Natural killer cell (primary cell): ENCODE data around the gene MRPL34. TPM values are rescaled to one million over a fixed set of nuclear protein-coding genes. Genes with fewer than 3 reads are reported as not detected.

Experiments
- ATAC-seq, 3 donors: fragments of 150-1000 bp in 2 of 3; fragments of 200-7000 bp in 1 of 3; cut with Tn5 transposase; 1 replicate in 1 of 3; 2 replicates in 2 of 3; pipeline ENCODE4 v1.10.0; 2021; ENCODE audit warnings: mild to moderate bottlenecking in 2 of 3, moderate library complexity in 2 of 3
- DNase-seq, 2 donors: peaks; one replicate each; pipeline versions ENCODE4 v3.0.0 to v3.0.0-alpha.2; 2013 to 2021; ENCODE audit warnings: mixed read lengths in 1 of 2
- H3K27ac ChIP-seq: one replicate; pipeline ENCODE4 v1.5.1; 2013; ENCODE audit warnings: mild to moderate bottlenecking, low read length
- H3K27me3 ChIP-seq: one replicate; pipeline ENCODE4 v1.6.1; 2013; ENCODE audit warnings: low read length; ENCODE audit not compliant: control insufficient read depth, insufficient read depth
- H3K36me3 ChIP-seq: one replicate; pipeline ENCODE4 v1.6.1; 2013; ENCODE audit warnings: low read length; ENCODE audit not compliant: control insufficient read depth, insufficient read depth
- H3K4me1 ChIP-seq: one replicate; pipeline ENCODE4 v1.6.1; 2013; ENCODE audit warnings: low read length; ENCODE audit not compliant: control insufficient read depth, insufficient read depth
- H3K4me3 ChIP-seq: one replicate; pipeline ENCODE4 v1.5.1; 2013; ENCODE audit warnings: low read length
- H3K9me3 ChIP-seq: one replicate; pipeline ENCODE4 v1.6.1; 2013; ENCODE audit warnings: low read length; ENCODE audit not compliant: control insufficient read depth, insufficient read depth
- H3K27ac Mint-ChIP-seq, 2 donors: one replicate each; pipeline ENCODE4 v1.8.0; 2022; ENCODE audit warnings: mild to moderate bottlenecking in 2 of 2, mixed read lengths in 2 of 2, moderate library complexity in 1 of 2
- H3K27me3 Mint-ChIP-seq, 2 donors: one replicate each; pipeline ENCODE4 v1.8.0; 2022; ENCODE audit warnings: low read depth in 2 of 2, mixed read lengths in 2 of 2
- H3K36me3 Mint-ChIP-seq: one replicate; pipeline ENCODE4 v1.8.0; 2022; ENCODE audit warnings: mixed read lengths
- H3K4me1 Mint-ChIP-seq, 2 donors: one replicate each; pipeline ENCODE4 v1.8.0; 2022; ENCODE audit warnings: mixed read lengths in 2 of 2
- H3K4me3 Mint-ChIP-seq: one replicate; pipeline ENCODE4 v1.8.0; 2022; ENCODE audit warnings: mild to moderate bottlenecking, moderate library complexity, mixed read lengths
- H3K9me3 Mint-ChIP-seq, 2 donors: one replicate each; pipeline ENCODE4 v1.8.0; 2022; ENCODE audit warnings: mixed read lengths in 2 of 2
- WGBS: methylation state at CpG from one replicate; pipeline ENCODE4 v1.1.7; 2013; ENCODE audit warnings: missing lambda C conversion rate; ENCODE audit not compliant: insufficient coverage; 5-methylcytosine and 5-hydroxymethylcytosine counted together
- intact Hi-C: fragments of 100-400 bp; cut with micrococcal nuclease; formaldehyde crosslinking; loops from one replicate; pipeline ENCODE4 v1.14.2; 2022
- total RNA-seq, 4 donors: library from RNA; stranded (reverse); fragments of 120-200 nt in 1 of 4; gene quantifications; one replicate each; pipeline versions ENCODE4 v1.2.3 to v1.2.4, GENCODE V29; 2013 to 2022
- TF ChIP-seq, protein P1 (sequence below): fragments of 200-600 bp; IDR thresholded peaks from one replicate; pipeline ENCODE4 v1.8.0; 2022; ENCODE audit warnings: antibody characterized with exemption

The MRPL34 gene
- total RNA-seq, 3 donors from 2014 or later (not counting 1 experiment from before 2014, with no cell fraction given): 26.9 to 40.8 (median 39.4) TPM

DNA sequence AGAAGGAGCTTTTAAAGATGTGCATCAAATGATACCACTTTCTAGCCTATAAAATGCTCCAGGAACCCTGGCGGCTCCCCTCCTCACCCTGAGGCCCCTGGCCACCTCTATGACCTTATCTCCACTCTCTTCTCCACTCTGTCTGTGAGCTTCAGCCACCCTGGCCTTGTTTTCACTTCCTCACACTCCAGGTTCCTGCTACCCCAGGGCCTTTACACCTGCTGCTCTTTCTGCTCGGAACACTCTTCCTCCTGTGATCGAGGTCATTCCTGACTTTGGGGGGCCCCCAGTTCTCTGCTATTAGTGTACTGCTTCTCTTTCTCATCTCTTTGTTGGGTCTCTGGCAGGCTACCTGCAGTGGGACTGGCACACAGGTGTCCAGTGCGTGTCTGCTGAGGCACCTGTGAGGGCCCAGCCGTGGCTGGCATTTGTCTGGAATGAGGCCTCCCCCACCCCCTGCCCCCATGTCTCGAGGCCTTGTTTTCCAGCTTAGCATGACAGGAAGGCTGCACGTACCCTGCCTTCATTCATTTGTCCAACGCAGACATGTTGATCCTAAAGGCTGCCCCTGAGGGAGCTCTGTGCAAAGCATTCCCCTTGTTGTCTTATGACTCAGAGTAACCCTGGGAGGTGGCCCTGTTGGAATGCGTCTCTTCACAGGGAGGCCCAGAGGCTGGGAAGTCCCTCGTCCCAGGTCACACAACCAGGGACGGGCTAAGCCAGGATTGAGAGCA is 6.0 kb downstream of the MRPL34 start:
- Histone ChIP-seq H3K27ac (no peak overlapping the region), H3K36me3 (peaks cover 19% of the 10 kb centered on the region), H3K9me3 (no peaks in the 10 kb centered on the region), H3K4me3 (no peak overlapping the region), H3K27me3 (no peaks in the 10 kb centered on the region), H3K4me1 (peaks cover 19% of the 10 kb centered on the region)
- Mint-ChIP-seq H3K27ac (peak overlapping the region; percentile 23), H3K4me1 (peaks cover 19 to 38% of the 10 kb centered on the region in 2 donors), H3K36me3 (no peaks in the 10 kb centered on the region), H3K9me3 (no peaks in the 10 kb centered on the region), H3K27me3 (no peaks in the 10 kb centered on the region), H3K4me3 (peak overlapping the region; percentile 67)
- WGBS: 87% methylated on average over 11 of the region's 11 CpGs
- TF ChIP-seq, protein P1, sequence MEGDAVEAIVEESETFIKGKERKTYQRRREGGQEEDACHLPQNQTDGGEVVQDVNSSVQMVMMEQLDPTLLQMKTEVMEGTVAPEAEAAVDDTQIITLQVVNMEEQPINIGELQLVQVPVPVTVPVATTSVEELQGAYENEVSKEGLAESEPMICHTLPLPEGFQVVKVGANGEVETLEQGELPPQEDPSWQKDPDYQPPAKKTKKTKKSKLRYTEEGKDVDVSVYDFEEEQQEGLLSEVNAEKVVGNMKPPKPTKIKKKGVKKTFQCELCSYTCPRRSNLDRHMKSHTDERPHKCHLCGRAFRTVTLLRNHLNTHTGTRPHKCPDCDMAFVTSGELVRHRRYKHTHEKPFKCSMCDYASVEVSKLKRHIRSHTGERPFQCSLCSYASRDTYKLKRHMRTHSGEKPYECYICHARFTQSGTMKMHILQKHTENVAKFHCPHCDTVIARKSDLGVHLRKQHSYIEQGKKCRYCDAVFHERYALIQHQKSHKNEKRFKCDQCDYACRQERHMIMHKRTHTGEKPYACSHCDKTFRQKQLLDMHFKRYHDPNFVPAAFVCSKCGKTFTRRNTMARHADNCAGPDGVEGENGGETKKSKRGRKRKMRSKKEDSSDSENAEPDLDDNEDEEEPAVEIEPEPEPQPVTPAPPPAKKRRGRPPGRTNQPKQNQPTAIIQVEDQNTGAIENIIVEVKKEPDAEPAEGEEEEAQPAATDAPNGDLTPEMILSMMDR: no peak
- ATAC-seq (no peak), DNase-seq (no peak)
- intact Hi-C loops: no loop called here

DNA sequence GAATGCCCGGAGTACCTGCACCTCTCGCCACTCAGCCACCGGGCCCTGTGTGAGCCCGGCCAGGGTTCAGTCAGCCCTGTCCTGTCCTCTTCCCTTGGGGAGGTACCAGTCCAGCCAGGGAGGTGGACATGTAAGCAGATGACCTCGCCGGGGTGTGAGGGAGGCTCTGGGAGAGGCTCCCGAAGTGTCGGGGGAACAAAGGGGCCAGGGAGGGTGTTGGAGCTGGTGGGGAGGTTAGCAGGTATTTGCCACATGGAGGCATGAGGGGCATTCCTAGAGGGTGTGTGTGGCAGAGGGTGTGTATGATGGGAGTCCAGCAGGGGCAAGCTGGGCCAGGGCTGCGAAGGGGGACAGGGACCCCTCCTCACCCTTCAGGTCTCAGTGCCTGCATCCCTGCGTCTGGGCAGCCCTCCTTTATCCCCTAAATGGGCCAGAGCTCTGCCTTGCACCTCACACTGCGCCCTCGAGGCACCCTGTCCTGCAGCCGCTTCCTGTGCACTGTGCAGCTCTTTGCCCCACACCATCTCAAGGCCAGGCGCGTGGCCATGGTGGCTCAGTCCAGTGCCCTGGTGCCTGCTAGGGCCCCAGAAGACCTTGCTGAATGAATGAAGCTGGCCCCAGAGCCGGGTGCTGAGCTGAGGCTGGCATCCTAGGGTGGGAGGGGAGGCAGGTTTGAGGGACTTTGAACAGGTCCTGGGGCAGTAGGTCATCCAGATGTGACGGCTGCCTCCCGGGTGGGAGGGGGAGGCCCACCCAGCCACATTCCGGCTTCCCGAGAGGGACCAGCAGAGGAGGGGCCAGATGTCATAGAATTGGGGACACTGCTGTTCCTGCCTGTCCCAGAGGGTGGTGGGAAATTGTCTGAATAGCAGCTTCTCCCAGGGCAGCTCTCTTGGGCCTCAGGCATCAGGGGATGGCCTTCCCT is 6.8 kb downstream of the MRPL34 start:
- no peak overlapping the region for H3K4me3 Mint-ChIP-seq
- Histone ChIP-seq H3K27ac (no peak overlapping the region), H3K4me3 (no peak overlapping the region), H3K36me3 (peaks cover 19% of the 10 kb centered on the region), H3K9me3 (no peaks in the 10 kb centered on the region), H3K4me1 (peaks cover 16% of the 10 kb centered on the region), H3K27me3 (no peaks in the 10 kb centered on the region)
- DNase-seq: no peak
- H3K9me3 Mint-ChIP-seq: no peaks in the 10 kb centered on the region
- H3K4me1 Mint-ChIP-seq: peaks cover 19 to 37% of the 10 kb centered on the region in 2 donors
- H3K27ac Mint-ChIP-seq: peak overlapping the region in 1 of 2 donors; percentile 23
- TF ChIP-seq, protein P1: no peak
- no peaks in the 10 kb centered on the region for H3K36me3 Mint-ChIP-seq
- no peak for ATAC-seq
- intact Hi-C loops: no loop called here
- H3K27me3 Mint-ChIP-seq: no peaks in the 10 kb centered on the region
- WGBS: 91% methylated on average over 20 of the region's 20 CpGs

DNA sequence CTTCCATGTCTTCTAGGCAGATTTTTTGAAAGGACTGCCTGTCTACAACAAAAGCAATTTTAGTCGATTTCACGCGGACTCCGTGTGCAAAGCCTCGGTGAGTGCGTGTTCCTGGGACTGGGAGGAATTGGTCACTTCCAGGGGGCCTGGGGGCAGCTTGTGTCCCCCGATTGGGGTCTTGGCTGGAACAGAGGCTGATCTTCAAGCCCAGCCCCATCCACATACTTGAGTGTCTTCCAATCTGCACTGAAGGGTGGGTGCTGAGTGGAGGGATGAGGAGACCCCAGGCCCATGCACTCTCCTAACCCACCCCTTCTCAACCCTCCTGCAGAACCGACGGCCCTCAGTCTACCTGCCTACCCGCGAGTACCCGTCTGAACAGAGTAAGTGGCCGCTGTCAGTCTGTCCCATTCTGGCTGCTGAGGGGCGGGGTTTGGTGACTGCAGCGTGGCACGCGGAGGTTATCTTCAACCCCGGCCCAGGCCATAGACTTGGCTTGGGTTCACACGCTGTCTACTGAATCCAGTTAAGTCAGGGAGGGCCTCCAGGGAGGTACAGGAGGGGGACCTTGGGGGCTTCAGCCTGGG is 8.4 kb downstream of the MRPL34 start:
- Mint-ChIP-seq H3K36me3 (no peaks in the 10 kb centered on the region), H3K4me1 (peaks cover 17 to 28% of the 10 kb centered on the region in 2 donors), H3K9me3 (no peaks in the 10 kb centered on the region), H3K27me3 (no peaks in the 10 kb centered on the region), H3K27ac (no peak overlapping the region), H3K4me3 (no peak overlapping the region)
- intact Hi-C loops: no loop called here
- no peaks in the 10 kb centered on the region for H3K27me3 ChIP-seq
- no peak for ATAC-seq
- TF ChIP-seq, protein P1: no peak
- H3K27ac ChIP-seq: no peak overlapping the region
- peaks cover 24% of the 10 kb centered on the region for H3K36me3 ChIP-seq
- H3K4me1 ChIP-seq: peaks cover 13% of the 10 kb centered on the region
- H3K4me3 ChIP-seq: no peak overlapping the region
- no peaks in the 10 kb centered on the region for H3K9me3 ChIP-seq
- WGBS: 97% methylated on average over 19 of the region's 19 CpGs
- DNase-seq: no peak
